NCI-H2196 treated with DMSO at 0.1 percent for 48 hours (cell line): ENCODE measurements around the gene SEMA3F.

ENCODE experiments used
- DNase-seq: peaks from one replicate; lab custom pipeline; 2025; ENCODE audit not compliant: unreplicated experiment; lab: John Stamatoyannopoulos, UW

Gene SEMA3F

DNA sequence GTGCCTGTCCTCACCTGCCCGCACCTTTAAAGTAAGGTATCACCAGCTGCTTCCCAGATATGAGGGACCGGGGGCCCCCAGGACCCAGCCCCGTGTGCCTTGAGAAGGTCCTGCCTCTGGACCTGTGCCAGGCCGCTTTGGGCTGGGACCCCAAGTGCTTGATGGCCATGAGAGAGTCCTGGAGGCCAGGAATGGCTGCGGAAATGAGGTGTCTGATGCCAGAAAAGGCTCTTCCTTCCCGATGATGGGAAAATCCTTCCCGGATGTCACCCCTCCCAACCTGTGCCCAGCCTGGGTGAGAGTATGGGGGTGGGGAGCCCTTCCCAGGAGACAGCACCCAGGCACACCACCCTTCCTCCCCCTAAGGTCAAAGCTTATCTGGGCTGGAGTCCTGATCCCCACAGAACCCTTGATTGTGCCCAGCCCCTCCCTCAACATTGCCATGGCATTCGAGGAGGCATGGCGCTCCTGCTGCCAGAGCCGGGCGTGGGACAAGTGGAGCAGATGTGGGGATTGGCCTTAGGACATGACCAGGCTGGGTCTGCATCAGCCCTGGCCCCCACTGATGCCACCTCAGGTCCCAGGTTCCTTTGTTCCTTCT, 14.2 kb downstream of the SEMA3F start:
- DNase-seq: no peak

DNA sequence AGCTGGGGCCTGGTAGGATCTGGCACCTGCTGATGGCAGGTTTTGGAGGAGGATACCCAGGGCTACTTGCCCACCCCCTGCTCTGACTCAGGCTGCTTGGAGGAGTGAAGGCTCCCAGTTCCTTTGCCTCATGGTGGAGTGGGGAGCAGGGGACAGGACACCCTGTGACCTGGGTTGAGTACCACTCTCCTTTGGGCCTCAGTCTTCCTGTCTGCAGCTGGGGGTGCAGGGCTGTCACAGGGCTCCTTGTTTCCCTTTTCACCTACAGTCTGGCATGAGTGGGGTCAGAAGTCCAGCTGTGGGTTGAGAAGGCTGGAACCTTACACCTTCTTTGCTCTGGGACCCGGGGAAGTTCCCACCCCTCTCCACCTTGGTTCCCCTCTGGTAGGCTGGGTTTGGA, 14.7 kb downstream of the SEMA3F start:
- DNase-seq: no peak

DNA sequence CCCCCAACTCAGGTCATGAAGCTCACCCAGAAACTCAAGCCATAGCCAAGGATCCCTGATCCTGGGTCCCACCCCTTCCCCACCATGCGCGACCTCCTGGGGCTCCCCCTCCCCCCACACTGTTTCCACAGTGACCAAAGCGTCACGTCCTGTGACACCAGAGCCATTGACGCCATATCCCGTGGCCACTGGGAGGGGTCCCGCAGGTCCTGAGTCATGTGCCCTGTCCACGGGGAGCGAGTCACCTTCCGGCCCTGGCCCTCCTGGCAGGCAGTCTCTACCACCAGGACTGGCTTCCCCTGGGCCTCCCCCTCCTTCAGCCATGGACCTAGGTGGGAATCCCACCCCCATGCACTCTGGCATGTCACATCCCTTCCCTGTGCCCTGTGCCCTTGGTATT, 15.6 kb downstream of the SEMA3F start:
- DNase-seq: no peak

GRCh38 chr3:50171540-50172301, 16.6 kb downstream of the SEMA3F start:
- DNase-seq: no peak

- DNase-seq: no peak
Measured at GRCh38 chr3:50172626-50173220, 17.6 kb downstream of the SEMA3F start.

DNA sequence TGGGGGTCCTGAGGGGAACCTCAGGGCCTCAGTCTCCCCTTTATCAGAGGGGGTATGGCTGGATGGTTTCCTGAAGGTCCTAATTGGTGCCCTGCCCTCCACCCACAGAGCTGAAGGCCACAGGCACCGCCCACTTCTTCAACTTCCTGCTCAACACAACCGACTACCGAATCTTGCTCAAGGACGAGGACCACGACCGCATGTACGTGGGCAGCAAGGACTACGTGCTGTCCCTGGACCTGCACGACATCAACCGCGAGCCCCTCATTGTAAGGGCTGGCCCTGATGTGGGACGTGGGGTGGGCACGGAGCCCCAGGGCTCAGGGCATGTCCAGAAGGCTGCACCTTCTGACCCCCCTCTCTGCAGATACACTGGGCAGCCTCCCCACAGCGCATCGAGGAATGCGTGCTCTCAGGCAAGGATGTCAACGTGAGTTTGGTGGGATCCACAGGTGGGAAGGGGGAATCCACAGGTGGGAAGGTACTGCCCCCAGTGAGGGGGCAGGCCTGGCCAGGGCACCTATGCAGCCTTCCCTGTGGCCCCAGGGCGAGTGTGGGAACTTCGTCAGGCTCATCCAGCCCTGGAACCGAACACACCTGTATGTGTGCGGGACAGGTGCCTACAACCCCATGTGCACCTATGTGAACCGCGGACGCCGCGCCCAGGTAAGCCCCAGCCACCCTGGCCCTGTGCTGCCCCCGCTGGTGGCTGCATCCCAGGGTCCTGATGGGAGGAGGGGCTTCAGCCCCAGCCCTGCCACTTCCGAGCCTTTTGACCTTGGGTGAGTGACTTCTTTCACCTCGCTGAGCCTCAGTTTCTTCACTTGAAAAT, 18.8 kb downstream of the SEMA3F start:
- DNase-seq: no peak

DNA sequence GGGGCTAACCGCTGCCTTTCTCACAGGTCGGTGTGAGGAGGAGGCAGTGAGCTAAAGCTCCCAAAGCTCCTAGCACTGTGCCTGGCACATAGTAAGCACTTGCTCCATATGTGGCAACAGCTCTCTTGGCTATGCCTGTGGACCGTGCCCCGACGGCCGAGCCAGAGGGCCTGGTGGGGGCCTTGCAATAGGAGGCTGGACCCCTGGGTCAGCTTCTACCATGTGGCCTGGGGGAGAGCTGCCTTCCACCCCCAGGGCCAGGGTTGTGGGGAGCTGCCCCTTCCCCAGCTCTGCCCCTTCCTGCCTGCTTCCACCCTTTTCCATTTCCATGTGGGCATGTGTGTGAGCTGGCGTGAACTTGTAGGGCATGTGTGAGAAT, 19.4 kb downstream of the SEMA3F start:
- no peak for DNase-seq

GRCh38 chr3:50174947-50175524, 19.9 kb downstream of the SEMA3F start:
- DNase-seq: no peak

DNA sequence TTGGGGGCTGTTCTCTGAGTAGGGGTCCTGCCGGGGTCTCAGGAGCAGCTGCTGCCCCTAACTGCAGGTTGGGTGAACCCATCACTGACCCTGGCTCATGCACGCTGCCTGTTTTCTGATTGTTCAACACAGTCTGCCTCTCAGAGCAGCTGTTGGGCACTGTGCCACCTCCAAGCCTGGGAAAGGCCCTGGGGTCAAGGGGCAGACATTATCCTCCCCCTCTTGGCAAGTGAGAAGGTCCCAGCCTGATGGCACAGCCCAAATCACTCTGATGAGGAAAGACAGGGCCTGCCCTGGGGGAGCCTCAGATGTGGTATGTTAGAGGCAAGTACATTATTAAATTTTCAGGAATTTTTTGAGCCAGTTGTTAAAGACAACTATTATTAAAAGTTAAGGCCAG, 22.2 kb downstream of the SEMA3F start:
- no peak for DNase-seq

DNA sequence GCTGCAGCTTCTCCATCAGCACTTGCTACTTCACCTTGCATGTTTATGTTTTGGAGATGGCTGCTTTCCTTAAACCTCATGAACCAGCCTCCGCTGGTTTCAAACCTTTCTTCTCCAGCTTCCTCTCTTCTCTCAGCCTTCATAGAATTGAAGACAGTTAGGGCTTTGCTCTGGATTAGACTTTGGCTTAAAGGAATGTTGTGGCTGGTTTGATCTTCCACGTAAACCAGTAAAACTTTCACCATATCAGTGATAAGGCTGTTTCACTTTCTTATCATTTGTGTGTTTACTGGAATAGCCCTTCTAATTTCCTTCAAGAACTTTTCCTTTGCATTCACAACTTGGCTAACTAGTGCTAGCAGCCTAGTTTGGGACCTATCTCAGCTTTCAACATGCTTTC, 24.6 kb downstream of the SEMA3F start:
- DNase-seq: no peak

DNA sequence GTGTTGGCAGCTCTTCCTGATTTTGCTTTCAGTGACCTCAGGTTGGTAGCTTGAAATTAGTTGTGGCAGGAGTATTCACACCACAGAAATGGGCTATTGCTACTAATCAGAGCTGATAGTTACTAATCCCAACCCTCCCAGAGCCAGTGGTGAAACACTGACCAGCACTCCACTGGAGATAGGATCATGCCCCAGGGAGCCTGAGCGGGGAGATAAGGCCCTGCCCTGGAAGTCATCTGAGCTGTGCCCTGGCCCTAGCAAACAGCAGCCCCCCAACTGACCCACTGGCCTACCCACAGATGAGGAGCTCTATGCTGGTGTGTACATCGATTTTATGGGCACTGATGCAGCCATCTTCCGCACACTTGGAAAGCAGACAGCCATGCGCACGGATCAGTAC, 26.9 kb downstream of the SEMA3F start:
- DNase-seq: no peak

DNA sequence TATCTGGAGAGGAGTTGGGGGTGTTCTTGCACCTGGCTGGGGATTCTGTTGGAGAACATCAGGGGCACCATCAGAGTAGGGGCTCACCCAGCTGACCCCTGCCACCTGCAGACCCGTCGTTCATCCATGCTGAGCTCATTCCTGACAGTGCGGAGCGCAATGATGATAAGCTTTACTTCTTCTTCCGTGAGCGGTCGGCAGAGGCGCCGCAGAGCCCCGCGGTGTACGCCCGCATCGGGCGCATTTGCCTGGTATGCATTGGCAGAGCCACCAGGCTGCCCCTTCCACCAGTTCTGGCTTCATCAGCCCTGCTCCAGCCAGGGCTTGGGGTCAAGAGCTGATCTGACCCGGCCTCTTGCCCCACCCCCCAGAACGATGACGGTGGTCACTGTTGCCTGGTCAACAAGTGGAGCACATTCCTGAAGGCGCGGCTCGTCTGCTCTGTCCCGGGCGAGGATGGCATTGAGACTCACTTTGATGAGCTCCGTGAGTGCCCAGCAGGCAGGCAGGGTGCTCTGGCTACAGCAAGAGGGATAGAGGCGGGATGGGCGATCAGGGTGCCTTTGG, 27.5 kb downstream of the SEMA3F start:
- no peak for DNase-seq

DNA sequence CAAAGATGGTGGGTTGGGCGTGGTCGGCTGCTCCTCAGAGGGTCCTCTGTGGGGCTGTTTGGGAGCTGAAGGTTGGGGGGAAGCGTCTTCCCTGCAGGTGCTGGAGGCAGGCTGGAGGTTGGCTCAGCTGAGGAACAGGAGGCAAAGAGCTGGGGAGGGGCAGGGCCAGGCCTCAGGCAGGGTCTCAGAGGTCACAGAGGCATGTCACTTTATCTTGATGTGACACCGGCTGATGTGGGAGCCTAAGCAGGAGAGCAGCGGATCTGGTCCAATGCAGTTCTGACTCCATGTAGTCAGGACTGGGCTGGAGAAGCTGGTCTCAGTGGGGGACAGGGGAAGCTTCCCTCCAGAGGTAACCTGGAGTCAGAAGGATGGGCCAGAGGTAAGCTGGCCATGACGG, 28.6 kb downstream of the SEMA3F start:
- DNase-seq: no peak

DNA sequence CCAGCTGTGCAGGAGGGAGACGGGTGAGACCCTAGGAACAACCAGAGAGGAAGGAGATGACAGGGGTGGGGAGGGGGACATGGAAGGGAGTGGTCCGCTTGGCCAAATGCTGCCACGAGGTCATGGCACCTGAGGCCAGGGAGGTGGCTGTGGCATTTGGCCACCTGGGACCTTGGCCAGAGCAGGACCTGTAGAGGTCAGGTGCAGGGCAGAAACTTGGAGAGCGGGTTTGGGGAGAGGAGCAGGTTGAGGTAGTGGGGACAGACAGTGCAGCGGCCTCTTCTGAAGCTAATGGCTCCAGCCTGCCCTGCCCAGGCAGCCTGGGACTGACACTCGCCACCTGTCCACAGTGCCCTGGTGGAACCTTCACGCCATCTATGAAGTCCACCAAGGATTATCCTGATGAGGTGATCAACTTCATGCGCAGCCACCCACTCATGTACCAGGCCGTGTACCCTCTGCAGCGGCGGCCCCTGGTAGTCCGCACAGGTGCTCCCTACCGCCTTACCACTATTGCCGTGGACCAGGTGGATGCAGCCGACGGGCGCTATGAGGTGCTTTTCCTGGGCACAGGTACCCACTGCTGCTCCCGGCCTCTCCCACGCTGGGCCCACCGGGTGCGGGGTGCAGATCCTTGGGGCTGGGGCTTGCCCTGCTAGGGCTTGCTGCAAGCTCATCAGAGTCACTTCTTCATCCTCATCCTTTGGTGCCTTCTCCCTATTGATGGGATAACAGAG, 29.3 kb downstream of the SEMA3F start:
- DNase-seq: no peak

GRCh38 chr3:50185230-50185629, 30.1 kb downstream of the SEMA3F start:
- DNase-seq: no peak

DNA sequence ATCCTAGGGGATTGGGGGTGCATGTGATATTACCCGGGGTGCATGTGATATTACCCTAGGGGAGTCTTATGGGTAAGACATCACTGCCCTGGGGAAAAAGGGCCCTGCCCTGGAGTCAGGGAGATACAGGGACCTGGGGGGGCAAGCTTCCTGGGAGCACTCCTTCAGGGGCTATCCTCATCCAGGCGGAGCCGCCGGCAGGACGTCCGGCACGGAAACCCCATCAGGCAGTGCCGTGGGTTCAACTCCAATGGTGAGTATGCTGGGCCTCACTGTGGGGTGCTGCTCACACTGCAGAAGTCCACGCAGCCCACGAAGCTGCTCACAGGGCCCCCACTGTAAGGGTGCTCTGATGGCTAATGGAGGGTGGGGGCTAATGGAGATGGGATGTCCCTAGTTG, 31.0 kb downstream of the SEMA3F start:
- DNase-seq: no peak

DNA sequence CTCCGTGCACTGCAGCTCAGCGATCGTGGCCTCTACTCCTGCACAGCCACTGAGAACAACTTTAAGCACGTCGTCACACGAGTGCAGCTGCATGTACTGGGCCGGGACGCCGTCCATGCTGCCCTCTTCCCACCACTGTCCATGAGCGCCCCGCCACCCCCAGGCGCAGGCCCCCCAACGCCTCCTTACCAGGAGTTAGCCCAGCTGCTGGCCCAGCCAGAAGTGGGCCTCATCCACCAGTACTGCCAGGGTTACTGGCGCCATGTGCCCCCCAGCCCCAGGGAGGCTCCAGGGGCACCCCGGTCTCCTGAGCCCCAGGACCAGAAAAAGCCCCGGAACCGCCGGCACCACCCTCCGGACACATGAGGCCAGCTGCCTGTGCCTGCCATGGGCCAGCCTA, 32.6 kb downstream of the SEMA3F start:
- no peak for DNase-seq

DNA sequence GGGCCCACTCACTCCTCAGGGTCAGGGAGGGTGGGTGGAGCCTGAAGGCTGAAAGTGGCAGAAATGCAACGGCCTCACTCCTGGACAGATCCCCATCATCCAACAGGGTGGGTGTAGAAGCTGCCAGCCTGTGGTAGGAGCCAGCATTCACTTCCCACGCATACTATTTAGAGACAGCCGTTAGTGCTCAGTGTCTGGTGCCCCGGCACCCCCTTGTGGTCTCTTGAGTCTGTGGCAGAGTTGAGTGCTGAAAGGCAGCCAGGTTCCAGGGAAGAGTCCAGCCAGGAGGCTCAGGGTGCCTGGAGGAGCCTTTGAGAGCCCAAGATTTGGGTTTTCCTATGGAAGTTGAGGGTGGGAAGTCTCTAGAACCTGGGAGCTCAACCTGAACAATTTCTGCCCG, 34.1 kb downstream of the SEMA3F start:
- DNase-seq: peak; percentile 14

DNA sequence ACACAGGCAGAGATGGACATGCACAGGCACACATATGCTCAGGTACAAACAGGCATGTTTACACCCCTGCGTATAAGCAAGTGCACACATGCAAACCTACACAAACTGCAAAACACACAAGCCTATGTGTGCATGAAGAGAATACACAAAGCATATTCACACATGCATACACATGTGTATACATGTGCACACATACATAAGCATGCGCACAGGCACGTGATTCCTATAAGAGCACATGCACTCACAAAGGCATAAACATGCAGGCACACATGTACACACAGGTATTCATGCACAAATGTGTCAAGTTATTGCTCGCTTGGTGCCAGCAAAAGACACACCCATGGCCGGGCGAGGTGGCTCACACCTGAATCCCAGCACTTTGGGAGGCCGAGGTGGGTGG, 34.9 kb downstream of the SEMA3F start:
- no peak for DNase-seq

DNA sequence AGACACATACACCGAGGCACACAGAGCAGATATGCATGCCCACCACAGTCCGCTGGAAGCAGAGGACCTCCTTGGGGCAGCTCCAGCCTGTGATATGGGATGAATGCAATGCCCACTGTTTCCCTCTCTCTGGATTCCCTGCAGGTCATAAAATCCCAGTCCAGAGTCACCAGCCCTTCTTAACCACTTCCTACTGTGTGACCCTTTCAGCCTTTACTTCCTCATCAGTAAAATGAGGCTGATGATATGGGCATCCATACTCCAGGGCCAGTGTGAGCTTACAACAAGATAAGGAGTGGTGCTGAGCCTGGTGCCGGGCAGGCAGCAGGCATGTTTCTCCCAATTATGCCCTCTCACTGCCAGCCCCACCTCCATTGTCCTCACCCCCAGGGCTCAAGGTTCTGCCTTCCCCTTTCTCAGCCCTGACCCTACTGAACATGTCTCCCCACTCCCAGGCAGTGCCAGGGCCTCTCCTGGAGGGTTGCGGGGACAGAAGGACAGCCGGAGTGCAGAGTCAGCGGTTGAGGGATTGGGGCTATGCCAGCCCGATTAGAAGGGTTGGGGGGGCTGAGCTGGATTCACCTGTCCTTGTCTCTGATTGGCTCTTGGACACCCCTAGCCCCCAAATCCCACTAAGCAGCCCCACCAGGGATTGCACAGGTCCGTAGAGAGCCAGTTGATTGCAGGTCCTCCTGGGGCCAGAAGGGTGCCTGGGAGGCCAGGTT, 36.0 kb downstream of the SEMA3F start, which contains the start of gene GNAT1:
Gene GNAT1, plus strand, starts transcription at position 675 of the 725 bp plus-strand sequence. CDS start 116 bp downstream, outside the sequence.
- no peak for DNase-seq
